Measurements from ENCODE around the gene ZNF839. TPM values are rescaled to one million over a fixed set of nuclear protein-coding genes. Genes with fewer than 3 reads are reported as not detected.
A peak's percentile ranks its signal among the peaks of the same experiment; 100 is the strongest.

Gene ZNF839
- total and polyA plus RNA-seq, 2 experiments from 2014 or later, result 8.3 to 9.8 TPM

- H3K27me3 ChIP-seq, result no peaks in the 10 kb centered on the region
- H3K79me2 ChIP-seq, result peaks cover 55% of the 10 kb centered on the region
- H3K36me3 ChIP-seq (replicated peaks; ENCODE audit: insufficient read depth, low read depth), result no peaks in the 10 kb centered on the region
- under 1% methylated on average over 31 of the region's 58 CpGs for WGBS (ENCODE audit: low lambda C conversion rate, missing lambda C conversion rate)
- H3K27ac ChIP-seq, result peak within 1 kb of the TSS; percentile 89
- peak; percentile 99 for DNase-seq (ENCODE audit: low spot score)
- H3K4me1 ChIP-seq (ENCODE audit: insufficient read depth), result peaks cover 16% of the 10 kb centered on the region
- H3K4me3 ChIP-seq, result peak within 1 kb of the TSS; percentile 84
- TF ChIP-seq EZH2phosphoT487 (IDR thresholded peaks at IDR 0.05; ENCODE audit: low read depth, severe bottlenecking, unreplicated experiment) (no peak), CTCF (IDR thresholded peaks at IDR 0.05; ENCODE audit: poor library complexity) (no peak), EZH2 (IDR thresholded peaks at IDR 0.05; ENCODE audit: borderline replicate concordance) (no peak)
- peak within 1 kb of the TSS; percentile 90 for H2AFZ ChIP-seq
- H3K9me3 ChIP-seq (ENCODE audit: low read depth), result no peaks in the 10 kb centered on the region
- H3K9me2 ChIP-seq (replicated peaks; ENCODE audit: insufficient read depth), result no peaks in the 10 kb centered on the region
- peak within 1 kb of the TSS; percentile 91 for H3K4me2 ChIP-seq
- H4K20me1 ChIP-seq (ENCODE audit: insufficient read depth, poor library complexity, severe bottlenecking), result no peaks in the 10 kb centered on the region
Observed at GRCh38 chr14:102362545-102363181, 43.1 kb downstream of the ZNF839 start, which contains the start of the genes CINP and TECPR2. TSS of gene CINP (minus strand) at chr14:102362890. CDS start at chr14:102362851, 39 bp downstream. TSS of gene TECPR2 (plus strand) at chr14:102362941. CDS start at chr14:102376722, 13,781 bp downstream.

GRCh38 chr14:102363182-102363943 is 43.8 kb downstream of the ZNF839 start:
- Histone ChIP-seq H3K27ac (peak overlapping the region; percentile 89), H2AFZ (peak overlapping the region; percentile 90), H3K4me2 (peak overlapping the region; percentile 85), H4K20me1 (ENCODE audit: insufficient read depth, poor library complexity, severe bottlenecking) (no peaks in the 10 kb centered on the region), H3K4me1 (ENCODE audit: insufficient read depth) (peaks cover 16% of the 10 kb centered on the region), H3K9me2 (replicated peaks; ENCODE audit: insufficient read depth) (no peaks in the 10 kb centered on the region), H3K9me3 (ENCODE audit: low read depth) (no peaks in the 10 kb centered on the region), H3K79me2 (peaks cover 62% of the 10 kb centered on the region), H3K4me3 (peak overlapping the region; percentile 84), H3K27me3 (no peaks in the 10 kb centered on the region), H3K36me3 (replicated peaks; ENCODE audit: insufficient read depth, low read depth) (no peaks in the 10 kb centered on the region)
- DNase-seq (ENCODE audit: low spot score), result peak; percentile 63
- WGBS (ENCODE audit: low lambda C conversion rate, missing lambda C conversion rate), result 4% methylated on average over 34 of the region's 53 CpGs
- TF ChIP-seq CTCF (IDR thresholded peaks at IDR 0.05; ENCODE audit: poor library complexity) (no peak), EZH2phosphoT487 (IDR thresholded peaks at IDR 0.05; ENCODE audit: low read depth, severe bottlenecking, unreplicated experiment) (no peak), EZH2 (IDR thresholded peaks at IDR 0.05; ENCODE audit: borderline replicate concordance) (no peak)

- Histone ChIP-seq H3K27ac (no peak overlapping the region), H3K4me2 (no peak overlapping the region), H3K36me3 (replicated peaks; ENCODE audit: insufficient read depth, low read depth) (no peaks in the 10 kb centered on the region), H3K27me3 (no peaks in the 10 kb centered on the region), H3K4me1 (ENCODE audit: insufficient read depth) (no peaks in the 10 kb centered on the region), H2AFZ (no peak overlapping the region), H3K79me2 (peaks cover 62% of the 10 kb centered on the region), H3K9me2 (replicated peaks; ENCODE audit: insufficient read depth) (no peaks in the 10 kb centered on the region), H3K9me3 (ENCODE audit: low read depth) (no peaks in the 10 kb centered on the region), H4K20me1 (ENCODE audit: insufficient read depth, poor library complexity, severe bottlenecking) (peaks cover 2% of the 10 kb centered on the region), H3K4me3 (no peak overlapping the region)
- 73% methylated on average over 11 of the region's 11 CpGs for WGBS (ENCODE audit: low lambda C conversion rate, missing lambda C conversion rate)
- no peak for TF ChIP-seq CTCF (IDR thresholded peaks at IDR 0.05; ENCODE audit: poor library complexity)
- TF ChIP-seq EZH2phosphoT487 (IDR thresholded peaks at IDR 0.05; ENCODE audit: low read depth, severe bottlenecking, unreplicated experiment), result no peak
- TF ChIP-seq EZH2 (IDR thresholded peaks at IDR 0.05; ENCODE audit: borderline replicate concordance), result no peak
- DNase-seq (ENCODE audit: low spot score), result peak; percentile 15
Observed at GRCh38 chr14:102370305-102370809, 50.8 kb downstream of the ZNF839 start.
